HG02852 (cell line): ENCODE data around the gene RBSN.

Experiments used
- ATAC-seq: cut with Tn5 transposase; IDR thresholded peaks from one replicate; pipeline ENCODE4 v1.9.1; 2021; ENCODE audit warnings: mild to moderate bottlenecking, moderate library complexity; ENCODE audit not compliant: unreplicated experiment

RBSN gene

DNA sequence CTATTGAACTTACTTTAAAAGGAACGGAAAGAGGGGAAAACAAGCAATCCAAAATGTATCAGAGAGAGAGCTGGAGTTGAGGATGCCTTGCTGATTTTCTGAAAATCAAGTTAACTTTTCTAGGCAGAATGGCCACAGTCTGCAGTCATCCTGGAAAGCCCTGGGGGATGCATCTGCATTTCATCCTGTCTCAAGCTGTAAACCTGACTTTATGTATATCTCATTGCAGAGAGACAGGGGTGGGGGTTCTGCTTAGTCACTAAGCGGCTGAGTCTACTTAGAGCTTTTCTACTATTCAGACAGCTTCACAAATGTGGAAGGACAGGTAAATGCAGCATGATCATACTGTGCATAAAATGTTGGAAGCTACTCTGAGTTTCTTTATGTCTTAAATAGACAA, 75.2 kb downstream of the RBSN start:
- ATAC-seq = no peak

DNA sequence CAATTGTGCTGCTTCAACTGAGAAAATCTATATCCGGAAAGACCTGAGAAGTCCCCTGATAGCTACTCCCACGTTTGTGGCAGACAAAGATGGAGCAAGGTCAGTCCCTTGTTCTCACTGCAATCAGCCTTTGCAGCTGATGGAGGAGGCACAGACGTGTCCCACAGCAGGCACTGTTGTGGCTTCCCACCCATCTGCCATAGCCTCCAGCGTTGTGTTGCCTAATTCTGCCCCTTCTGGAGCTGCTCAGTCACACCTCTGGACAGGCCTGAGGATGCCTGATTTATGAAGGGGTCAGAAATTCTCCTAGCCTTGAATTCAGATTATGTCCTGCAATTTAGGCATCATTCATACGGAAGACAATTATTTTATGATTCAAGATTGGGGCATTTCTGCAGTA, 75.7 kb downstream of the RBSN start:
- ATAC-seq = no peak
